Fibroblast of lung (primary cell): ENCODE data around the gene FAM120C. TPM values are rescaled to one million over a fixed set of nuclear protein-coding genes. Genes with fewer than 3 reads are reported as not detected.
A peak's percentile ranks its signal among the peaks of the same experiment; 100 is the strongest.

Experiments used
- DNase-seq, 2 donors: peaks; one replicate each; pipeline versions ENCODE4 v3.0.0 to v3.0.0-alpha.2; 2010; ENCODE audit warnings: low read depth in 2 of 2
- H2AFZ ChIP-seq: 2 replicates; pipeline ENCODE4 v1.5.1; 2012; ENCODE audit warnings: low read length, control low read depth, inconsistent platforms
- H3K27ac ChIP-seq: 2 replicates; pipeline ENCODE4 v1.5.1; 2011; ENCODE audit warnings: low read length, control low read depth; ENCODE audit not compliant: insufficient read depth
- H3K27me3 ChIP-seq: 2 replicates; pipeline ENCODE4 v1.5.1; 2011; ENCODE audit warnings: mild to moderate bottlenecking, low read length; ENCODE audit not compliant: control insufficient read depth, insufficient read depth
- H3K36me3 ChIP-seq: 2 replicates; pipeline ENCODE4 v1.5.1; 2011; ENCODE audit warnings: low read length; ENCODE audit not compliant: control insufficient read depth, insufficient read depth
- H3K4me1 ChIP-seq: 2 replicates; pipeline ENCODE4 v1.5.1; 2011; ENCODE audit warnings: low read length; ENCODE audit not compliant: control insufficient read depth, insufficient read depth; ENCODE audit errors: extremely low read depth
- H3K4me2 ChIP-seq: 2 replicates; pipeline ENCODE4 v1.5.1; 2011; ENCODE audit warnings: low read length, control low read depth; ENCODE audit not compliant: insufficient read depth; ENCODE audit errors: extremely low read depth
- H3K4me3 ChIP-seq, 4 experiments: fragments of 200-600 bp in 1 of 4; sonication (generic) in 1 of 4; replicated peaks in 1 of 4; 2 replicates each; pipeline ENCODE4 v1.5.1; 2011 to 2016; ENCODE audit warnings: low read length in 4 of 4, low read depth in 3 of 4, mild to moderate bottlenecking in 3 of 4, control low read depth in 2 of 4, inconsistent platforms in 1 of 4, mixed read lengths in 1 of 4; ENCODE audit not compliant: insufficient read depth in 1 of 4; ENCODE audit errors: control extremely low read depth in 1 of 4
- H3K79me2 ChIP-seq: 2 replicates; pipeline ENCODE4 v1.5.1; 2012; ENCODE audit warnings: mild to moderate bottlenecking, low read length, inconsistent platforms; ENCODE audit not compliant: control insufficient read depth, insufficient read depth
- H3K9ac ChIP-seq: 2 replicates; pipeline ENCODE4 v1.5.1; 2011; ENCODE audit warnings: mild to moderate bottlenecking, low read length, control low read depth; ENCODE audit not compliant: insufficient read depth
- H3K9me3 ChIP-seq: 2 replicates; pipeline ENCODE4 v1.5.1; 2012; ENCODE audit warnings: low read depth, low read length; ENCODE audit not compliant: control insufficient read depth, insufficient read depth
- H4K20me1 ChIP-seq: 2 replicates; pipeline ENCODE4 v1.5.1; 2011; ENCODE audit warnings: low read length; ENCODE audit not compliant: control insufficient read depth, insufficient read depth; ENCODE audit errors: extremely low read depth
- EZH2 ChIP-seq: IDR thresholded peaks from 2 replicates; pipeline ENCODE4 v1.5.1; 2012; ENCODE audit warnings: low read length, control low read depth, mild to moderate bottlenecking; ENCODE audit errors: missing control alignments
- polyA plus RNA-seq, 2 donors: library from polyadenylated mRNA; depleted of rRNA in 1 of 2; stranded (reverse) in 1 of 2; unstranded in 1 of 2; fragments of >200 nt; gene quantifications; 2 replicates each; pipeline ENCODE4 v1.2.1, GENCODE V29; 2011 to 2012; ENCODE audit warnings: missing spikeins in 1 of 2
- total RNA-seq: library from RNA; depleted of rRNA; stranded (reverse); fragments of >200 nt; gene quantifications from 2 replicates; pipeline ENCODE4 v1.2.1, GENCODE V29; 2014
- TF ChIP-seq, protein P1 (sequence below), 2 donors: IDR thresholded peaks in 1 of 2; conservative IDR thresholded peaks in 1 of 2; 1 replicate in 1 of 2; 2 replicates in 1 of 2; pipeline ENCODE4 v1.5.1; 2011 to 2012; ENCODE audit warnings: low read length in 2 of 2, control low read depth in 1 of 2, inconsistent platforms in 1 of 2, low read depth in 1 of 2, mild to moderate bottlenecking in 1 of 2

The FAM120C gene
- total and polyA plus RNA-seq, 2 donors (not counting 1 experiment from before 2014, with no cell fraction given) = 4.8 to 6.9 TPM

DNA sequence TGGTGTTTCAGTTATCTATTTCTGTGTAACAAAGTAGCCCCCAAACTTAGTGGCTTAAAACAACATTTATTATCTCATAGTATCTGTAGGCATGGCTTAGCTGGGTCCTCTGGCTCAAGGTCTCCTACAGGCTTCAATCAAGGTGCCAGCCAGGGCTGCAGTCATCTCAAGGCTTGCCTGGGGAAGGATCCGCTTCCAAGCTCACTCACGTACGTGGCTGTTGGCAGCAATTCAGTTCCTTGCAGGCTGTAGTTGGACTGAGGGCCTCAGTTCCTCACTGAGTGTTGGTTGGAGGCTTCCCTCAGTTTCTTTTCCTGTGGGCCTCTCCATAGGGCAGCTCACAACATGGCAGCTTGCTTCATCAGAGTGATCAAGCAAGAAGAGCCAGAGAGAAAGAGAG lies 9.3 kb downstream of the FAM120C start:
- Histone ChIP-seq H2AFZ (no peak overlapping the region), H3K4me3 (no peak overlapping the region), H4K20me1 (no peaks in the 10 kb centered on the region), H3K4me2 (no peak overlapping the region), H3K79me2 (peaks cover 21% of the 10 kb centered on the region), H3K9ac (no peak overlapping the region), H3K27me3 (no peaks in the 10 kb centered on the region), H3K9me3 (no peaks in the 10 kb centered on the region), H3K4me1 (no peaks in the 10 kb centered on the region), H3K36me3 (no peaks in the 10 kb centered on the region), H3K27ac (no peak overlapping the region)
- DNase-seq = no peak
- TF ChIP-seq EZH2 = no peak
- TF ChIP-seq, protein P1, sequence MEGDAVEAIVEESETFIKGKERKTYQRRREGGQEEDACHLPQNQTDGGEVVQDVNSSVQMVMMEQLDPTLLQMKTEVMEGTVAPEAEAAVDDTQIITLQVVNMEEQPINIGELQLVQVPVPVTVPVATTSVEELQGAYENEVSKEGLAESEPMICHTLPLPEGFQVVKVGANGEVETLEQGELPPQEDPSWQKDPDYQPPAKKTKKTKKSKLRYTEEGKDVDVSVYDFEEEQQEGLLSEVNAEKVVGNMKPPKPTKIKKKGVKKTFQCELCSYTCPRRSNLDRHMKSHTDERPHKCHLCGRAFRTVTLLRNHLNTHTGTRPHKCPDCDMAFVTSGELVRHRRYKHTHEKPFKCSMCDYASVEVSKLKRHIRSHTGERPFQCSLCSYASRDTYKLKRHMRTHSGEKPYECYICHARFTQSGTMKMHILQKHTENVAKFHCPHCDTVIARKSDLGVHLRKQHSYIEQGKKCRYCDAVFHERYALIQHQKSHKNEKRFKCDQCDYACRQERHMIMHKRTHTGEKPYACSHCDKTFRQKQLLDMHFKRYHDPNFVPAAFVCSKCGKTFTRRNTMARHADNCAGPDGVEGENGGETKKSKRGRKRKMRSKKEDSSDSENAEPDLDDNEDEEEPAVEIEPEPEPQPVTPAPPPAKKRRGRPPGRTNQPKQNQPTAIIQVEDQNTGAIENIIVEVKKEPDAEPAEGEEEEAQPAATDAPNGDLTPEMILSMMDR (conservative IDR thresholded peaks at IDR 0.05 in 1 of 2, IDR thresholded peaks at IDR 0.05 in 1 of 2; ENCODE audit: low read depth in 1 of 2, low read length in 2 of 2) = no peak

DNA sequence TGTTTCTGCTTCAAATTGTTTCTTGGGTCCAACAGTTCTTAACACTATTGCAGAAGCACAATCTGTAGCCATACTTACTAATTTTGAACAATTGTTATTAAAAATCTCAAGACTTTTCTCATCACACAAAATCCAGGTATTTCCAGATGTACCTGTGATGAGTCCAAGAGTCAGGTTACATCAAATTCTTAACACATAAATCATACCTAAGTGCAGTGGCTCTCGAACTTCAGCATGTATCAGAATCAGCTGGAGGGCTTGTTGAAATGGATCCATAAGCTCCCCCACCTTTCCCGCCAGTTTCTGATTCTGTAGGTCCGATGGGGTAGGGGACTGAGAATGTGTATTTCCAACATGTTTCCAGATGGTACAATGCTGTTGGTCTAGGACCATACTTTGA lies 10.6 kb downstream of the FAM120C start:
- TF ChIP-seq, protein P1 (conservative IDR thresholded peaks at IDR 0.05 in 1 of 2, IDR thresholded peaks at IDR 0.05 in 1 of 2; ENCODE audit: low read depth in 1 of 2, low read length in 2 of 2) = no peak
- no peak for TF ChIP-seq EZH2
- Histone ChIP-seq H3K79me2 (peaks cover 21% of the 10 kb centered on the region), H3K27ac (no peak overlapping the region), H3K9me3 (no peaks in the 10 kb centered on the region), H3K27me3 (no peaks in the 10 kb centered on the region), H2AFZ (no peak overlapping the region), H3K4me1 (no peaks in the 10 kb centered on the region), H3K9ac (no peak overlapping the region), H4K20me1 (no peaks in the 10 kb centered on the region), H3K4me2 (no peak overlapping the region), H3K4me3 (no peak overlapping the region), H3K36me3 (no peaks in the 10 kb centered on the region)
- no peak for DNase-seq

DNA sequence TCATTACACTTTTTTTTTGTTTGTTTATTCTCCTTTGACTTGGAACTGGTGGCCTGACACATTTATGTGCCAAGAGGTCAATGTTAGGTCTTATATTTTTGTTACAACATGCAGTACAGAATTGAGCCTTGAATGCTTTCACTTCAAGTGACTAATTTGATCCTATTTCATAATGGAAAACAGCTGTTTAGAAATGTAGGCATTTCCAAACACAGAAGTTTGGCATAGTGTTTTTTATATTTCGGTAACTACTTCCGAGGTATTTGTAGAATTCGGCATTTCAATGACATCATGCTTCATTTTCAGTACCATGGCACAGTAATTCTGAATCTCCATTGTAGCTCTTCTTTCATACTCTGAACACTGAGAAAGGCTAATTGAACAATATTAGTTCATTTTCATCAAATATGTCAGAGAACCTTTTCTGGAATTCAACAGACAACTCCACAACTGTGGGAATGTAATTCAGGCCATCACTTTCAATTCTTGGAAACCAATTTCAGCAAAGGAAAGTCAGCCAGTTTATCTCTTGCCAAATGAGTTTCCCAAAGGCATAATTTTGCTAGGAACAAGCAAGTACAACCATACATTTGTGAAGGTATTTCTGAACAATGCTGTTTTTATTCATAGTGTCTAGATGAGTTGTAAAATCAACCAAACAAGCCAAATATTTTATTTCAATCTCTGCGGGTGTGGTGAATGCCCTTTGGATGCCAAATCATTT lies 11.4 kb downstream of the FAM120C start:
- H3K27me3 ChIP-seq = no peaks in the 10 kb centered on the region
- H3K4me2 ChIP-seq = no peak overlapping the region
- no peaks in the 10 kb centered on the region for H3K4me1 ChIP-seq
- no peak overlapping the region for H3K4me3 ChIP-seq
- no peak overlapping the region for H3K9ac ChIP-seq
- no peaks in the 10 kb centered on the region for H3K9me3 ChIP-seq
- H3K79me2 ChIP-seq = peaks cover 14% of the 10 kb centered on the region
- no peaks in the 10 kb centered on the region for H3K36me3 ChIP-seq
- no peaks in the 10 kb centered on the region for H4K20me1 ChIP-seq
- H3K27ac ChIP-seq = no peak overlapping the region
- DNase-seq = peak in 1 of 2 donors; percentile 29
- TF ChIP-seq EZH2 = no peak
- TF ChIP-seq, protein P1 (conservative IDR thresholded peaks at IDR 0.05 in 1 of 2, IDR thresholded peaks at IDR 0.05 in 1 of 2; ENCODE audit: low read depth in 1 of 2, low read length in 2 of 2) = no peak
- H2AFZ ChIP-seq = no peak overlapping the region
